ENCODE results near the gene ZSWIM8. TPM values are rescaled to one million over a fixed set of nuclear protein-coding genes. Genes with fewer than 3 reads are reported as not detected.

ZSWIM8 gene
- total and polyA plus RNA-seq, 2 donors (not counting 1 experiment from before 2014, with no cell fraction given), result 110 to 147 TPM

DNA sequence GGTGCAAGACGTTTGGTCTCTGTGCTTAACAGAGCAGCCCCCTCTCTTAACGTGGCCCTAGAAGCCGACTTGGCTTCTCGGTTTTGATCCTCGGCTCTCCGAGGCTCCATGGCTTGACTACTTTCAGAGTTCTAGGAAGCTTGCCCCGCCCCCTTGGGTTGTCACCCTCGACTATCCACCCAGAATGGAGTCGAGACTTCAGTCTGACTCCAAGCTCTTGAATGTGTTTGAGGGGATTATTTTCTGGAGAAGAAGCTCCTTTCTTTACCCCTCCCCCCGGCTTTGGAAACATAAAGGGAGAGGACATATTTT lies 40.8 kb upstream of the ZSWIM8 start:
- Histone ChIP-seq H3K36me3 (replicated peaks in 1 of 2; ENCODE audit: control extremely low read depth in 1 of 2, control insufficient read depth in 1 of 2, extremely low read depth in 1 of 2, insufficient read depth in 2 of 2, low read length in 1 of 2) (peaks cover 2 to 14% of the 10 kb centered on the region in 2 experiments), H3K9ac (ENCODE audit: low read length) (peak overlapping the region; percentile 98), H3K9me3 (ENCODE audit: control extremely low read depth in 1 of 3, control insufficient read depth in 2 of 3, insufficient read depth in 1 of 3, low read length in 2 of 3) (no peaks in the 10 kb centered on the region), H3K4me2 (replicated peaks; ENCODE audit: low read depth, low read length, poor library complexity, severe bottlenecking) (peak overlapping the region; percentile 81), H3K79me2 (ENCODE audit: control insufficient read depth, insufficient read depth, low read length) (peaks cover 84% of the 10 kb centered on the region), H3K27ac (ENCODE audit: low read length in 2 of 2) (peak overlapping the region; percentile 88 to 99), H2AFZ (ENCODE audit: insufficient read depth, low read depth, low read length, poor library complexity, severe bottlenecking) (peak overlapping the region; percentile 98), H3K4me1 (ENCODE audit: control insufficient read depth in 2 of 2, insufficient read depth in 2 of 2, low read length in 2 of 2) (peaks cover 18 to 26% of the 10 kb centered on the region in 2 donors), H3K27me3 (replicated peaks in 1 of 4; ENCODE audit: control extremely low read depth in 1 of 4, control insufficient read depth in 3 of 4, insufficient read depth in 4 of 4, low read length in 3 of 4) (no peaks in the 10 kb centered on the region), H4K20me1 (ENCODE audit: control insufficient read depth, insufficient read depth, low read length, poor library complexity, severe bottlenecking) (peaks cover 5% of the 10 kb centered on the region), H3K4me3 (ENCODE audit: control extremely low read depth in 1 of 5, extremely low read depth in 1 of 5, insufficient read depth in 1 of 5, low read depth in 2 of 5, low read length in 4 of 5) (peak overlapping the region; percentile 89 to 99 (median 95))
- Mint-ChIP-seq H3K4me1 (peaks cover 38% of the 10 kb centered on the region), H3K4me3 (peak overlapping the region; percentile 100), H3K27ac (peak overlapping the region; percentile 100), H3K27me3 (no peaks in the 10 kb centered on the region), H3K9me3 (ENCODE audit: insufficient read depth) (no peaks in the 10 kb centered on the region)
- no peak for ATAC-seq (ENCODE audit: low read depth)
- 0% methylated on average over 6 of the region's 10 CpGs for WGBS (ENCODE audit: insufficient coverage)
- ChIA-PET CTCF (interaction anchor here (0.7 to 1.0 kb wide), 2 partner anchors 29 to 105 kb away, joined by 4 read pairs; no protein-coding TSS in a partner anchor), POLR2A (interaction anchor here (1.6 to 3.5 kb wide), 3 partner anchors 14 to 28 kb away, joined by 5 to 31 read pairs (median 15); a partner anchor contains a TSS)
- no peak for DNase-seq
- intact Hi-C loops (cut with micrococcal nuclease), result loop anchor here (1.0 to 5.0 kb wide), 7 partner anchors 14 to 577 kb away; partner anchors contain the start of genes ECD, FAM149B1, NDST2 and PPP3CB
- TF ChIP-seq, protein P1, sequence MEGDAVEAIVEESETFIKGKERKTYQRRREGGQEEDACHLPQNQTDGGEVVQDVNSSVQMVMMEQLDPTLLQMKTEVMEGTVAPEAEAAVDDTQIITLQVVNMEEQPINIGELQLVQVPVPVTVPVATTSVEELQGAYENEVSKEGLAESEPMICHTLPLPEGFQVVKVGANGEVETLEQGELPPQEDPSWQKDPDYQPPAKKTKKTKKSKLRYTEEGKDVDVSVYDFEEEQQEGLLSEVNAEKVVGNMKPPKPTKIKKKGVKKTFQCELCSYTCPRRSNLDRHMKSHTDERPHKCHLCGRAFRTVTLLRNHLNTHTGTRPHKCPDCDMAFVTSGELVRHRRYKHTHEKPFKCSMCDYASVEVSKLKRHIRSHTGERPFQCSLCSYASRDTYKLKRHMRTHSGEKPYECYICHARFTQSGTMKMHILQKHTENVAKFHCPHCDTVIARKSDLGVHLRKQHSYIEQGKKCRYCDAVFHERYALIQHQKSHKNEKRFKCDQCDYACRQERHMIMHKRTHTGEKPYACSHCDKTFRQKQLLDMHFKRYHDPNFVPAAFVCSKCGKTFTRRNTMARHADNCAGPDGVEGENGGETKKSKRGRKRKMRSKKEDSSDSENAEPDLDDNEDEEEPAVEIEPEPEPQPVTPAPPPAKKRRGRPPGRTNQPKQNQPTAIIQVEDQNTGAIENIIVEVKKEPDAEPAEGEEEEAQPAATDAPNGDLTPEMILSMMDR (IDR thresholded peaks at IDR 0.05), result no peak
- no peak for TF ChIP-seq EZH2 (IDR thresholded peaks at IDR 0.05; ENCODE audit: borderline replicate concordance, insufficient read depth, low read depth, low read length, poor library complexity, severe bottlenecking)

DNA sequence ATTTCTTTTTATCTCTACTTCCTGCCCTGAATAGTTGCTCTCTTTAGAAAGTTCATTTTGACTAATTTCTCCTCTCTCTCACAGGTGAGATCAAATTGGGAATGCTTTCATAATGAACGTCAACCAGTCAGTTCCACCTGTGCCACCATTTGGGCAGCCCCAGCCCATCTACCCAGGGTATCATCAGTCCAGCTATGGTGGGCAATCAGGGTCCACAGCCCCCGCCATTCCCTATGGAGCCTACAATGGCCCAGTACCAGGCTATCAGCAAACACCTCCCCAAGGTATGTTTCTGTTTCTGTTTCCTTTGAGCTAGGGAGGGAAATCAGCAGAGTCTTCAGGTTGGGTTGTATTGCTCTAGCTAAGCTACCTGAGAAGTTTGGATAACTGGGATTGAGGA lies 38.7 kb upstream of the ZSWIM8 start:
- Histone ChIP-seq H3K9ac (ENCODE audit: low read length) (no peak overlapping the region), H3K4me2 (replicated peaks; ENCODE audit: low read depth, low read length, poor library complexity, severe bottlenecking) (no peak overlapping the region), H3K4me3 (ENCODE audit: control extremely low read depth in 1 of 5, extremely low read depth in 1 of 5, insufficient read depth in 1 of 5, low read depth in 2 of 5, low read length in 4 of 5) (no peak overlapping the region), H3K27me3 (replicated peaks in 1 of 4; ENCODE audit: control extremely low read depth in 1 of 4, control insufficient read depth in 3 of 4, insufficient read depth in 4 of 4, low read length in 3 of 4) (no peaks in the 10 kb centered on the region), H3K79me2 (ENCODE audit: control insufficient read depth, insufficient read depth, low read length) (peaks cover 93% of the 10 kb centered on the region), H4K20me1 (ENCODE audit: control insufficient read depth, insufficient read depth, low read length, poor library complexity, severe bottlenecking) (peaks cover 25% of the 10 kb centered on the region), H3K36me3 (replicated peaks in 1 of 2; ENCODE audit: control extremely low read depth in 1 of 2, control insufficient read depth in 1 of 2, extremely low read depth in 1 of 2, insufficient read depth in 2 of 2, low read length in 1 of 2) (peaks cover 7 to 35% of the 10 kb centered on the region in 2 experiments), H2AFZ (ENCODE audit: insufficient read depth, low read depth, low read length, poor library complexity, severe bottlenecking) (no peak overlapping the region), H3K9me3 (ENCODE audit: control extremely low read depth in 1 of 3, control insufficient read depth in 2 of 3, insufficient read depth in 1 of 3, low read length in 2 of 3) (no peaks in the 10 kb centered on the region), H3K27ac (ENCODE audit: low read length in 2 of 2) (no peak overlapping the region), H3K4me1 (ENCODE audit: control insufficient read depth in 2 of 2, insufficient read depth in 2 of 2, low read length in 2 of 2) (peaks cover 22 to 26% of the 10 kb centered on the region in 2 donors)
- H3K4me3 Mint-ChIP-seq, result peak overlapping the region; percentile 48
- intact Hi-C loops (cut with micrococcal nuclease), result no loop called here
- H3K4me1 Mint-ChIP-seq, result peaks cover 49% of the 10 kb centered on the region
- no peaks in the 10 kb centered on the region for H3K9me3 Mint-ChIP-seq (ENCODE audit: insufficient read depth)
- ATAC-seq (ENCODE audit: low read depth), result no peak
- DNase-seq, result no peak
- POLR2A ChIA-PET, result interaction anchor here (0.5 kb wide), 1 partner anchor 419 kb away, joined by 3 read pairs; no protein-coding TSS in a partner anchor
- TF ChIP-seq EZH2 (IDR thresholded peaks at IDR 0.05; ENCODE audit: borderline replicate concordance, insufficient read depth, low read depth, low read length, poor library complexity, severe bottlenecking), result no peak
- TF ChIP-seq, protein P1 (IDR thresholded peaks at IDR 0.05), result no peak
- H3K27ac Mint-ChIP-seq, result no peak overlapping the region
- H3K27me3 Mint-ChIP-seq, result no peaks in the 10 kb centered on the region
- CTCF ChIA-PET, result interaction anchor here (0.6 kb wide), 1 partner anchor 1895 kb away, joined by 4 read pairs; no protein-coding TSS in a partner anchor
- WGBS (ENCODE audit: insufficient coverage), result 88% methylated on average over 1 of the region's 2 CpGs

Data from B cell (primary cell).